Astrocyte of the spinal cord (primary cell): ENCODE data around the gene C9.
"Not testable (repeated sequence)": the region's sequence is repeated elsewhere in the genome, so short reads cannot be mapped to it uniquely, and the experiment has no call there.

ENCODE experiments used
- DNase-seq: peaks from one replicate; pipeline ENCODE4 v3.0.0; 2011; ENCODE audit warnings: low read depth, low spot score
- H3K4me3 ChIP-seq: 2 replicates; pipeline ENCODE4 v1.5.1; 2011; ENCODE audit warnings: low read depth, mild to moderate bottlenecking, low read length, moderate library complexity
- in situ Hi-C: cut with HindIII; loops from 2 replicates; pipeline ENCODE4 v1.10.0; 2017; ENCODE audit warnings: low sequenced_read_pairs
- TF ChIP-seq, protein P1 (sequence below): IDR thresholded peaks from 2 replicates; pipeline ENCODE4 v1.5.1; 2012; ENCODE audit warnings: low read depth, mild to moderate bottlenecking, low read length, inconsistent platforms

C9 gene

DNA sequence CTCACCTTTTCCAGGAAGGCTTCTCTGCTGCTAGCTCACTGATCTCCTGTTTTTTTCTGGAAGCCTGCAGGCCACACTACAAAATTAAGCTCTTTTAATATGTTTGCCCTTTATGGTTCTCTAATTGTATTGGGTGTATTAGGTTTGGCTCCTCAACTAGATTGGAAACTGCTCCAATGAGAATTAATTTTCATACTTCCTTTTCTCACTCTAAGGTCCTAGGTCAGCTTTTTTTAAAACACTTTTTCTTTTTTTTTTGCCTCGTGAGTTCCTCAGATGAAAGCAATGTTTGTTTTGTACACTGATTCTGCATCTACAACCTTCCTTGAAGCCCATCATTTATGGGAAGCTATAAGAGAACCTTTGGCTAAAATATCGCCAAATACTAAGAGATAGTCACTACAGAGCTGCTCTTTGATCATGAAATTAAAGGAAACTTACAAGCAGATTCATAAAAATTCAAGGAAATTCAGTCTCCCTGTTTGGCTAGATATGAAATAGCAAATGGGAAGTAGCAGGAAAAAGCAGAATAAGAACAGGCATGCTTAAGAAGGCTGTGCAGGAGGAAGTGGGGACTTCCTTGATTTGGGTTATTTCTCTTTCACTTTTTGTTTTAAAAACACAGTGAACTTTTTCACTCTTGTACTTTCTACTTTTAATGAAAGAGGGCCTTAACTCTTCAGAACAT lies 89.8 kb downstream of the C9 start:
- in situ Hi-C loops = no loop called here
- no peak for DNase-seq
- TF ChIP-seq, protein P1, sequence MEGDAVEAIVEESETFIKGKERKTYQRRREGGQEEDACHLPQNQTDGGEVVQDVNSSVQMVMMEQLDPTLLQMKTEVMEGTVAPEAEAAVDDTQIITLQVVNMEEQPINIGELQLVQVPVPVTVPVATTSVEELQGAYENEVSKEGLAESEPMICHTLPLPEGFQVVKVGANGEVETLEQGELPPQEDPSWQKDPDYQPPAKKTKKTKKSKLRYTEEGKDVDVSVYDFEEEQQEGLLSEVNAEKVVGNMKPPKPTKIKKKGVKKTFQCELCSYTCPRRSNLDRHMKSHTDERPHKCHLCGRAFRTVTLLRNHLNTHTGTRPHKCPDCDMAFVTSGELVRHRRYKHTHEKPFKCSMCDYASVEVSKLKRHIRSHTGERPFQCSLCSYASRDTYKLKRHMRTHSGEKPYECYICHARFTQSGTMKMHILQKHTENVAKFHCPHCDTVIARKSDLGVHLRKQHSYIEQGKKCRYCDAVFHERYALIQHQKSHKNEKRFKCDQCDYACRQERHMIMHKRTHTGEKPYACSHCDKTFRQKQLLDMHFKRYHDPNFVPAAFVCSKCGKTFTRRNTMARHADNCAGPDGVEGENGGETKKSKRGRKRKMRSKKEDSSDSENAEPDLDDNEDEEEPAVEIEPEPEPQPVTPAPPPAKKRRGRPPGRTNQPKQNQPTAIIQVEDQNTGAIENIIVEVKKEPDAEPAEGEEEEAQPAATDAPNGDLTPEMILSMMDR = no peak
- no peak overlapping the region for H3K4me3 ChIP-seq

DNA sequence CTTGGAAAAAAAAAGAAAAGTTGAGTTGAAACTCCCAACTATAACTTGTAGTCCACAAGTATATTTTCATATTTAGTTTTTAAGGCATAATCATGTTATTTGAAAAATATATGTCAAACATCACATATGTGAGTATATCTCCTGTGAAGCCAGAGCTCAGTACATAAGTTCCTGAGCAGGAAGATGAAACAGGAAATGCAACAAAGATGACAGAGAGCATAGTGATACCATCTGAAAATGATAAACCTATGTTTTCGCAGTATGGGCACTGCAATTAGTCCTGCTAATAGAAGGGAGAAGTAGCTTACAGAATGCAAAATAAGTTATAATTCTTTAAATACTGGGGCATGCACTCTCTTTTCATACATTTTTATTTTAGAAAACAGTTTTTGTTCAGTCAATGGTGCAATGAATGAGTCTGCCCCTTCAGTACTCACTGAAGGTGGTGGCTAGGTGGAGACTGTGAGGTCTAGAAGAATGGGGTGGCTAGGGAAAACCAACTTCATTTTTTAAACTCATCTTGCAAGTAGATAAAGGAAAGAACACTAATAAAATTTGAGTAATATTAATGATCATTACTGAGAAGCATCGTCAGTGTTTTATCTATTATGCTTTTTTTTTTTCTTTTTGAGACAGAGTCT lies 90.9 kb downstream of the C9 start:
- in situ Hi-C loops = no loop called here
- DNase-seq = no peak
- H3K4me3 ChIP-seq = no peak overlapping the region
- TF ChIP-seq, protein P1 = no peak

DNA sequence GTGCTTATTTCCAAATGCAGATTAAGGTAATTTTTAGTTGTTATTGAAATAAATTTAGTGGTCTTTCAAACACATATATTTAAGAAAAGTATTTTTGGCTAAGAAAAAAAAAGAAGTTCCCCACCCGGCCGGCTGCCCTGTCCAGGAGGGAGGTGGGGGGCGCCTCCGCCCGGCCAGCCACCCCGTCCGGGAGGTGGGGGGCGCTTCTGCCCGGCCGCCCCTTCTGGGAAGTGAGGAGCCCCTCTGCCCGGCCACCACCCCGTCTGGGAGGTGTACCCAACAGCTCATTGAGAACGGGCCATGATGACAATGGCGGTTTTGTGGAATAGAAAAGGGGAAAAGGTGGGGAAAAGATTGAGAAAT lies 91.4 kb downstream of the C9 start:
- H3K4me3 ChIP-seq, DNase-seq, in situ Hi-C loops: not testable (repeated sequence)

DNA sequence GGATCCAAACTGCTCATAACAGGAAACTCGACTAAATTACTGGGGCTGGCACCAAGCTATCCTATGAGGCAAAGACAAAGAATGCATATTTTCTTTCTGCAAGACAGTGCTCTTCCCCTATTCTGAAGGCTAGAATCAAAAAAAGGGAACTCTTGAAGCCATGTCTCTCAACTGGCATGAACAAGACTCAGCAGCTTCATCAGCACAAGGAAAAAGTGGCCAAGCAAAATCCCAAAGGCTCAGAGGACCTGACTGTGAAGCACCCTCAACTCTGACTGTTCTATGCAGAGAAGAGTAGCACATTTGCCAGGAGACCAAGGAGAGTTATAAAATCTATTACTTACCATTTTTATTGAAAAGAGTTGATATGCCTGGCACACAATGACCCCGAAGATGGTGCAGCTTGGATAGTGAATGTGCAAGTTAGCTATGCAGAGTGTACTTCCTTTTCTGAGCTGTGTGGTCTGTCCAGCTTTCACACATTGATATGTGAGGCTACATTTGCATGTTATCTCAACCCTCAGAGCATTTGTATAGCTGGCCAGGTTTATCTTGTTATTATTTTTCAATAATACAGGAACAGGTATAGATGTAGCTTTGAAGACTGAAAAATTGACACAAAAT lies 94.0 kb downstream of the C9 start:
- no peak for DNase-seq
- in situ Hi-C loops = no loop called here
- TF ChIP-seq, protein P1 = no peak
- H3K4me3 ChIP-seq = no peak overlapping the region

DNA sequence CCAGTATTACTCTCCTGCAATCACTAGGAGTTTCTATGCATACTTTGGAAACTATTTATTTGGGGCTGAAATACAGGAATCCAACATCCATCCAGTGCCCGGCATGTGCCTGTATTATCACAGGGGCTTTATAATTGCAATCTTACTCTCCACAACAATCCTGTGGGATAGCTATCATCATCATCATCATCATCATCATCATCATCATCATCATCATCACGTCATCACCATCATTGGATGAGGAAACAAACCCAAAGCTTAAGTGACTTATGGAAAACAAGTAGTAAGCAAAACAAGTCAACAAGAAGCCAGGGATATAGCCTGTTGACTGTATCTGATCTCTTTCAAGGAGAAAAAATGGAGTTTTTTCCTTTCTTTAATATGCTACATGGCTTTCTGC lies 97.1 kb downstream of the C9 start:
- no peak for DNase-seq
- no peak overlapping the region for H3K4me3 ChIP-seq
- TF ChIP-seq, protein P1 = no peak
- in situ Hi-C loops = no loop called here

DNA sequence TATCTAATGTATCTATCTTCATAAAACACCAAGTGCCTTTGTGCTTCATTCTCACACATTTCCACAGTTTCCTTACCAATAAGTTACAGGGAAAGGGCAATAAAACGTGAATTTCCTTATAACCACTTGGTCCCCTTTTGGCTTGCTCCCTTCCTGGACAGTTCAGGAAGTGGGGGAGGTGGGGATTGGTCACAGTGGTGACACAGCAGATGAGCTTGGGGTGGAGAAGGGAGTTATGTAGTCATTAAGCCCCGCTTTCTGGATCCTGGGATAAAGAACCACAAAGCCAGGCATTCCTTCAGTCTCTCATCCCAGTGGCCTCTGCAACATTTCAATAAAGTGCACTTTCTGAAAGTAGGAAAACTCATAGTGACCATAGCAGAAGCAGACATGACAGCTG lies 97.9 kb downstream of the C9 start:
- no peak overlapping the region for H3K4me3 ChIP-seq
- DNase-seq = no peak
- TF ChIP-seq, protein P1 = no peak
- in situ Hi-C loops = no loop called here

DNA sequence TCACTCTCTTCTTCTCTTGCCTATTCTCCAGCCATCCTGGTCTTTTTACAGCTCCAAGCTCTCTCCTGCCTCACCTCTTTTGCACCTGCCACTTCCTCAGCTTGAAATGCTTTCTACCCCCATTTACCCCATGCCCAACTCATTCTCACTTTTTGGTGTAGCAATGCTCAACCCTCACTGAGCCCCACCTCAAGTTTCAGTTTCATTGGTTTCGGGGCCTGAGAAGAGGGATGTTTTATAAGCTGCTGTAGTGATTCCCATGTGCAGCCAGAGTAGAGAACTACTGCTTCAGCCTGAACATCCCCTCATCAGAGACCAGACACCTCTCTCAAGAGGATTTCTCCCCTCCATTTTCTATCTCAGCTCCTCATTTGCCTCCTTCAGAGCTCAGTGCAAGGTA lies 99.8 kb downstream of the C9 start:
- TF ChIP-seq, protein P1 = no peak
- no peak for DNase-seq

More for the DNA sequence above, 99.8 kb downstream of the C9 start:
- no peak overlapping the region for H3K4me3 ChIP-seq
- in situ Hi-C loops = no loop called here
